GM23338 (cell line): ENCODE measurements around the gene SLC25A39. TPM values are rescaled to one million over a fixed set of nuclear protein-coding genes. Genes with fewer than 3 reads are reported as not detected.

Source experiments
- ATAC-seq: fragments of 200-7000 bp; cut with Tn5 transposase; 3 replicates; pipeline ENCODE4 v1.9.1; 2020
- DNase-seq: peaks from one replicate; pipeline ENCODE4 v3.0.0-alpha.2; 2015; ENCODE audit warnings: low spot score
- H2AFZ ChIP-seq: fragments of 200-600 bp; sonication (generic); 2 replicates; pipeline ENCODE4 v1.8.0; 2016; ENCODE audit warnings: antibody characterized with exemption, mild to moderate bottlenecking, moderate library complexity
- H3F3A ChIP-seq: fragments of 200-600 bp; sonication (generic); replicated peaks from 2 replicates; pipeline ENCODE4 v1.8.0; 2017; ENCODE audit warnings: antibody characterized with exemption, mixed run types, low read depth
- H3K27ac ChIP-seq: fragments of 200-600 bp; sonication (generic); 2 replicates; pipeline ENCODE4 v1.6.1; 2016; ENCODE audit warnings: low read depth
- H3K27me3 ChIP-seq: fragments of 200-600 bp; sonication (generic); 2 replicates; pipeline ENCODE4 v1.8.0; 2016; ENCODE audit warnings: mild to moderate bottlenecking, mixed run types, moderate library complexity; ENCODE audit not compliant: insufficient read depth
- H3K36me3 ChIP-seq: fragments of 200-600 bp; sonication (generic); 2 replicates; pipeline ENCODE4 v1.8.0; 2016; ENCODE audit warnings: mild to moderate bottlenecking; ENCODE audit not compliant: insufficient read depth
- H3K4me1 ChIP-seq: fragments of 200-600 bp; sonication (generic); 2 replicates; pipeline ENCODE4 v1.8.0; 2016; ENCODE audit warnings: mild to moderate bottlenecking, moderate library complexity; ENCODE audit not compliant: insufficient read depth
- H3K4me2 ChIP-seq: fragments of 200-600 bp; sonication (generic); 2 replicates; pipeline ENCODE4 v1.7.1; 2017; ENCODE audit warnings: mixed run types
- H3K4me3 ChIP-seq: fragments of 200-600 bp; sonication (generic); 2 replicates; pipeline ENCODE4 v1.6.1; 2016; ENCODE audit warnings: mixed run types
- H3K79me2 ChIP-seq: fragments of 200-600 bp; sonication (generic); replicated peaks from 2 replicates; pipeline ENCODE4 v1.8.0; 2017; ENCODE audit warnings: mild to moderate bottlenecking; ENCODE audit not compliant: insufficient read depth
- H3K9me2 ChIP-seq: fragments of 200-600 bp; sonication (generic); 2 replicates; pipeline ENCODE4 v1.8.0; 2017; ENCODE audit not compliant: insufficient read depth
- H4K20me1 ChIP-seq: fragments of 200-600 bp; sonication (generic); replicated peaks from 2 replicates; pipeline ENCODE4 v1.8.0; 2017; ENCODE audit warnings: mild to moderate bottlenecking; ENCODE audit not compliant: insufficient read depth
- H3K27ac Mint-ChIP-seq: 2 replicates; pipeline ENCODE4 v1.8.0; 2020; ENCODE audit warnings: inconsistent platforms, mild to moderate bottlenecking, moderate library complexity, mixed read lengths
- H3K27me3 Mint-ChIP-seq: 3 replicates; pipeline ENCODE4 v1.8.0; 2022; ENCODE audit warnings: low read depth, mild to moderate bottlenecking, moderate library complexity, mixed read lengths, inconsistent platforms; ENCODE audit not compliant: insufficient read depth, poor library complexity
- H3K36me3 Mint-ChIP-seq: 3 replicates; pipeline ENCODE4 v1.8.0; 2021; ENCODE audit warnings: low read depth, mild to moderate bottlenecking, inconsistent platforms, moderate library complexity, mixed read lengths
- H3K4me1 Mint-ChIP-seq: 3 replicates; pipeline ENCODE4 v1.8.0; 2020; ENCODE audit warnings: mild to moderate bottlenecking, inconsistent platforms, mixed read lengths
- H3K4me3 Mint-ChIP-seq: 3 replicates; pipeline ENCODE4 v1.8.0; 2021; ENCODE audit warnings: moderate library complexity, mild to moderate bottlenecking, inconsistent platforms, mixed read lengths
- H3K9me3 Mint-ChIP-seq: 3 replicates; pipeline ENCODE4 v1.8.0; 2020; ENCODE audit warnings: moderate library complexity, mild to moderate bottlenecking, inconsistent platforms, mixed read lengths
- CREB1 ChIP-seq: fragments of 250-450 bp; sonication (Bioruptor Pico); IDR thresholded peaks from 2 replicates; pipeline ENCODE4 v1.5.0; 2020; ENCODE audit warnings: low read depth, mild to moderate bottlenecking, moderate library complexity
- EZH2 ChIP-seq: fragments of 200-600 bp; sonication (generic); IDR thresholded peaks from one replicate; pipeline ENCODE4 v1.8.0; 2017; ENCODE audit warnings: antibody characterized with exemption, mild to moderate bottlenecking, low read depth; ENCODE audit not compliant: unreplicated experiment
- EZH2phosphoT487 ChIP-seq: fragments of 200-600 bp; sonication (generic); IDR thresholded peaks from one replicate; pipeline ENCODE4 v1.8.1; 2018; ENCODE audit warnings: antibody characterized with exemption; ENCODE audit not compliant: unreplicated experiment
- JUNB ChIP-seq: IDR thresholded peaks from one replicate; pipeline ENCODE4 v1.6.1; 2016; ENCODE audit warnings: antibody characterized with exemption; ENCODE audit not compliant: unreplicated experiment
- NANOG ChIP-seq: IDR thresholded peaks from 2 replicates; pipeline ENCODE4 v1.6.1; 2016; ENCODE audit warnings: antibody characterized with exemption, borderline replicate concordance
- POLR2AphosphoS5 ChIP-seq: IDR thresholded peaks from 2 replicates; pipeline ENCODE4 v1.6.1; 2016; ENCODE audit warnings: antibody characterized with exemption, low read depth
- STAT1 ChIP-seq: IDR thresholded peaks from one replicate; pipeline ENCODE4 v1.6.1; 2016; ENCODE audit warnings: antibody characterized with exemption; ENCODE audit not compliant: unreplicated experiment
- ZNF331 ChIP-seq: fragments of 250-450 bp; sonication (Bioruptor Pico); IDR thresholded peaks from 2 replicates; pipeline ENCODE4 v1.5.0; 2020; ENCODE audit warnings: low read depth, mild to moderate bottlenecking, moderate library complexity
- ZNF462 ChIP-seq: fragments of 250-450 bp; sonication (Bioruptor Pico); IDR thresholded peaks from 2 replicates; pipeline ENCODE4 v1.5.0; 2020; ENCODE audit warnings: mild to moderate bottlenecking, moderate library complexity
- polyA plus RNA-seq: library from polyadenylated mRNA; unstranded; fragments of >200 nt; fragmentation: Nextera tagmentation; extraction: Ambion mirVana; gene quantifications from 2 replicates; pipeline ENCODE4 v1.2.1, GENCODE V29; 2016
- total RNA-seq: library from RNA; depleted of rRNA; stranded (reverse); fragments of >200 nt; shearing (Covaris generic); gene quantifications from 2 replicates; pipeline ENCODE4 v1.2.3, GENCODE V29; 2014

The SLC25A39 gene
- total and polyA plus RNA-seq, 2 experiments from 2014 or later, result 184 to 202 TPM

GRCh38 chr17:44280392-44280937 is 44.2 kb downstream of the SLC25A39 start:
- Histone ChIP-seq H3K4me3 (no peak overlapping the region), H3K27me3 (no peaks in the 10 kb centered on the region), H3K36me3 (no peaks in the 10 kb centered on the region), H3K4me2 (peak overlapping the region; percentile 64; the same call in 1 of the 2 replicates), H4K20me1 (no peaks in the 10 kb centered on the region), H3K9me2 (no peaks in the 10 kb centered on the region), H3K79me2 (no peaks in the 10 kb centered on the region), H2AFZ (peak overlapping the region; percentile 95), H3K4me1 (peaks cover 14% of the 10 kb centered on the region), H3K27ac (peak overlapping the region; percentile 55; the same call in 1 of the 2 replicates), H3F3A (no peaks in the 10 kb centered on the region)
- peaks cover 14% of the 10 kb centered on the region for H3K4me1 Mint-ChIP-seq
- 0 out of 2 replicates have a peak overlapping the region, but pooled peaks have one; percentile 2 for H3K27ac Mint-ChIP-seq
- peak overlapping the region; percentile 1; the same call in 1 of the 3 replicates for H3K4me3 Mint-ChIP-seq
- H3K9me3 Mint-ChIP-seq, result no peaks in the 10 kb centered on the region
- H3K36me3 Mint-ChIP-seq, result no peaks in the 10 kb centered on the region
- DNase-seq (no peak), ATAC-seq (no peak; the same call in 2 of the 3 replicates)
- H3K27me3 Mint-ChIP-seq, result peaks cover 16% of the 10 kb centered on the region
- no peak for TF ChIP-seq POLR2AphosphoS5

DNA sequence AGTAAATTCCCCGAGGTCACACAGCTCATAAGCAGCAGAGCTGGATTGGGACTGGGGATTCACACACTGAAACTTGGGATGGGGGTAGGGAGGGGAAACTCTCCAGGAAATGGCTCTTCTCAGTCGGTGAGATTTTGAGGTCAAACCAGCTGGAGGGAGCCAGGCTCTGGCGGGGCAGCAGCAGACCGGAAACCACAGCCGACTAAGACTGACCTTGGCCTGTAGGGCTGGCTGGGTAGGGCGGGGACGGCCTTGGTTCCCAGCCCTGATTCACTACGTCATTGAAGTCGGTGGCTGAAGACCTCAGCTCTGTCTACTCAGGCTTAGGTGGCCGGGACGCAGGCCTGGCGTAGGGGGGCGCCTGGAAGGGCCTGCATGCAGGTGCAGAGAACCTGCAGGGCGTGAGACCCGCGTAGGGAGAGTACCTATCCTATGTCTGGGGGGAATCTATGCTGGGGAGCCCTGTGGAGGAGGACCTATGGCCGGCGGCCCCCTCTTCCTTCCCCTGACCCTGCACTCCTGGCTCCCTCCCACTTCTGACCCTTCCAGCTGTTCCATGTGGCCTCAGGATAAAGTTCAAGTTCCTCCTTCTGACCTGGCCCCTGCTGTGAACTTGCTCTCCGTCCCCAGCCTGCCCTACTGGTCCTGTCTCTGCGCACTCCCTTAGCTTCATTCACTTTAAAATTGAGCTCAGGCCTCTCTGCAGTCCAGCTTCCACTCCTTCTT is 44.8 kb downstream of the SLC25A39 start:
- H3F3A ChIP-seq, result no peaks in the 10 kb centered on the region
- peak overlapping the region; percentile 1; the same call in 2 of the 3 replicates for H3K4me3 Mint-ChIP-seq
- H3K27ac Mint-ChIP-seq, result 0 out of 2 replicates have a peak overlapping the region, but pooled peaks have one; percentile 2
- H3K4me1 Mint-ChIP-seq, result peaks cover 14% of the 10 kb centered on the region
- H3K27ac ChIP-seq, result peak overlapping the region; percentile 55; the same call in 1 of the 2 replicates
- peak overlapping the region; percentile 64; the same call in 1 of the 2 replicates for H3K4me2 ChIP-seq
- no peaks in the 10 kb centered on the region for H3K36me3 ChIP-seq
- ATAC-seq (peak; percentile 96), DNase-seq (peak; percentile 89)
- no peaks in the 10 kb centered on the region for H4K20me1 ChIP-seq
- H3K4me1 ChIP-seq, result peaks cover 14% of the 10 kb centered on the region
- peak overlapping the region; percentile 95 for H2AFZ ChIP-seq
- no peaks in the 10 kb centered on the region for H3K9me3 Mint-ChIP-seq
- no peak for TF ChIP-seq NANOG
- peak; percentile 64 for TF ChIP-seq CREB1 (CRISPR knock-in tag)
- TF ChIP-seq ZNF331 (CRISPR knock-in tag), result no peak
- no peak for TF ChIP-seq STAT1
- TF ChIP-seq EZH2, result no peak
- TF ChIP-seq JUNB, result no peak
- no peak overlapping the region for H3K4me3 ChIP-seq
- no peaks in the 10 kb centered on the region; the same call in 2 of the 3 replicates for H3K36me3 Mint-ChIP-seq
- H3K79me2 ChIP-seq, result no peaks in the 10 kb centered on the region
- H3K9me2 ChIP-seq, result no peaks in the 10 kb centered on the region
- no peaks in the 10 kb centered on the region for H3K27me3 ChIP-seq
- H3K27me3 Mint-ChIP-seq, result peaks cover 16% of the 10 kb centered on the region

DNA sequence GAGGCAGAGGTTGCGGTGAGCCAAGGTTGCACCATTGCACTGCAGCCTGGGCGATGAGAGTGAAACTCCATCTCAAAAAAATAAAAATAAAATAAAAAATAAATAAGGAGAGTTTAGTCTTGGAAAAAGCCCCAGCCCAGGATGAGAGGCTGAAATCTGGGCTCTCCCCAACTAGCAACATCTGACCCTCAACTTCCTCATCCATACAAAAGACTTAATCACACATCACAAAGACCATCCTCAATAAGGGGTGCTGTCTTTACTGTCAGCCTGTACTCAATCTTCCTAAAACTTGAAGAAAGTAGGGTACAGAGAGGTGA is 45.3 kb downstream of the SLC25A39 start:
- Mint-ChIP-seq H3K27me3 (peaks cover 16% of the 10 kb centered on the region), H3K4me3 (no peak overlapping the region; the same call in 2 of the 3 replicates), H3K4me1 (peaks cover 14% of the 10 kb centered on the region), H3K27ac (0 out of 2 replicates have a peak overlapping the region, but pooled peaks have one; percentile 2), H3K9me3 (no peaks in the 10 kb centered on the region), H3K36me3 (no peaks in the 10 kb centered on the region; the same call in 2 of the 3 replicates)
- peaks cover 14% of the 10 kb centered on the region for H3K4me1 ChIP-seq
- H3K4me2 ChIP-seq, result 0 out of 2 replicates have a peak overlapping the region, but pooled peaks have one; percentile 64
- H3K79me2 ChIP-seq, result no peaks in the 10 kb centered on the region
- H3K36me3 ChIP-seq, result no peaks in the 10 kb centered on the region
- ATAC-seq (no peak), DNase-seq (no peak)
- H2AFZ ChIP-seq, result peak overlapping the region; percentile 95
- H4K20me1 ChIP-seq, result no peaks in the 10 kb centered on the region
- H3F3A ChIP-seq, result no peaks in the 10 kb centered on the region
- no peak overlapping the region for H3K27ac ChIP-seq
- no peaks in the 10 kb centered on the region for H3K9me2 ChIP-seq
- no peak overlapping the region for H3K4me3 ChIP-seq
- H3K27me3 ChIP-seq, result no peaks in the 10 kb centered on the region
- TF ChIP-seq ZNF331 (CRISPR knock-in tag) (no peak), EZH2 (no peak), EZH2phosphoT487 (no peak), ZNF462 (CRISPR knock-in tag) (no peak)
